ENCODE data around the gene RPS2.
A peak's percentile ranks its signal among the peaks of the same experiment; 100 is the strongest.

RPS2 gene

GRCh38 chr16:2007081-2007836, 42.6 kb upstream of the RPS2 start:
- CTCF ChIA-PET, result interaction anchor here (0.6 to 1.8 kb wide), 5 partner anchors 15 to 582 kb away, joined by 3 to 6 read pairs (median 4); no protein-coding TSS in a partner anchor
- peak overlapping the region; percentile 97; the same call in 1 of the 2 replicates for H3K27ac ChIP-seq (ENCODE audit: extremely low read depth, low read depth, low read length)
- TF ChIP-seq ZNF155 (tag by site-specific recombination; IDR thresholded peaks at IDR 0.05) (no peak), ZFHX2 (tag by site-specific recombination; conservative IDR thresholded peaks at IDR 0.05) (0 out of 2 replicates have a peak, but pooled peaks have one; percentile 9), ZIC2 (tag by site-specific recombination; IDR thresholded peaks at IDR 0.05) (0 out of 2 replicates have a peak, but pooled peaks have one; percentile 6), KLF17 (tag by site-specific recombination; IDR thresholded peaks at IDR 0.05) (no peak), PATZ1 (tag by site-specific recombination; IDR thresholded peaks at IDR 0.05) (peak; percentile 8; the same call in 1 of the 2 replicates), EGR2 (tag by site-specific recombination; IDR thresholded peaks at IDR 0.05; ENCODE audit: low read depth) (peak; percentile 38; the same call in 1 of the 2 replicates)
- no peaks in the 10 kb centered on the region for H3K9me3 ChIP-seq (ENCODE audit: control insufficient read depth, insufficient read depth, low read depth, low read length)
- peaks cover 29% of the 10 kb centered on the region for H3K4me1 ChIP-seq (ENCODE audit: control insufficient read depth, insufficient read depth, low read length)
- H3K4me3 ChIP-seq (ENCODE audit: low read depth, low read length), result peak overlapping the region; percentile 1; the same call in 1 of the 2 replicates
- POLR2A ChIA-PET, result interaction anchor here (1.0 to 2.7 kb wide), 5 partner anchors 8 to 148 kb away, joined by 3 to 17 read pairs (median 3); partner anchors contain the start of genes RPS2 and TRAF7
- H3K36me3 ChIP-seq (ENCODE audit: control insufficient read depth in 2 of 2, insufficient read depth in 1 of 2, low read length in 2 of 2), result peaks cover 0 to 42% of the 10 kb centered on the region in 2 experiments; a peak in 1 of 3 replicates

GRCh38 chr16:2006317-2006716, 41.7 kb upstream of the RPS2 start:
- no peak overlapping the region for H3K4me3 ChIP-seq (ENCODE audit: low read depth, low read length)
- CTCF ChIA-PET, result interaction anchor here (1.3 kb wide), 1 partner anchor 46 kb away, joined by 3 read pairs; no protein-coding TSS in a partner anchor
- H3K36me3 ChIP-seq (ENCODE audit: control insufficient read depth in 2 of 2, insufficient read depth in 1 of 2, low read length in 2 of 2), result peaks cover 0 to 52% of the 10 kb centered on the region in 2 experiments; a peak in 2 of 3 replicates
- POLR2A ChIA-PET, result no interaction called here
- no peaks in the 10 kb centered on the region for H3K9me3 ChIP-seq (ENCODE audit: control insufficient read depth, insufficient read depth, low read depth, low read length)
- peaks cover 29% of the 10 kb centered on the region for H3K4me1 ChIP-seq (ENCODE audit: control insufficient read depth, insufficient read depth, low read length)
- H3K27ac ChIP-seq (ENCODE audit: extremely low read depth, low read depth, low read length), result no peak overlapping the region; the same call in 1 of the 2 replicates
- TF ChIP-seq ZBTB26 (tag by site-specific recombination; optimal IDR thresholded peaks at IDR 0.05) (peak; percentile 0), ZNF404 (tag by site-specific recombination; IDR thresholded peaks at IDR 0.05) (no peak)

GRCh38 chr16:2005646-2006045, 41.0 kb upstream of the RPS2 start:
- Histone ChIP-seq H3K9me3 (ENCODE audit: control insufficient read depth, insufficient read depth, low read depth, low read length) (no peaks in the 10 kb centered on the region), H3K27ac (ENCODE audit: extremely low read depth, low read depth, low read length) (peak overlapping the region; percentile 34; the same call in 1 of the 2 replicates), H3K4me1 (ENCODE audit: control insufficient read depth, insufficient read depth, low read length) (peaks cover 28% of the 10 kb centered on the region), H3K36me3 (ENCODE audit: control insufficient read depth in 2 of 2, insufficient read depth in 1 of 2, low read length in 2 of 2) (peaks cover 0 to 58% of the 10 kb centered on the region in 2 experiments; a peak in 2 of 3 replicates), H3K4me3 (ENCODE audit: low read depth, low read length) (no peak overlapping the region)
- CTCF ChIA-PET, result interaction anchor here (0.5 to 2.8 kb wide), 4 partner anchors 19 to 1261 kb away, joined by 3 to 28 read pairs (median 4); partner anchors contain the start of gene GFER
- POLR2A ChIA-PET, result interaction anchor here (1.1 to 2.1 kb wide), 3 partner anchors 12 to 149 kb away, joined by 3 to 19 read pairs (median 7); partner anchors contain the start of gene TRAF7
- no peak for TF ChIP-seq ZNF214 (tag by site-specific recombination; IDR thresholded peaks at IDR 0.05; ENCODE audit: borderline replicate concordance)
- TF ChIP-seq ZFHX2 (tag by site-specific recombination; conservative IDR thresholded peaks at IDR 0.05), result peak; percentile 57
- TF ChIP-seq CTCF (tag by site-specific recombination; IDR thresholded peaks at IDR 0.05), result peak; percentile 85
- TF ChIP-seq ZFP41 (tag by site-specific recombination; IDR thresholded peaks at IDR 0.05; ENCODE audit: borderline replicate concordance), result no peak
- no peak for TF ChIP-seq ZNF791 (tag by site-specific recombination; IDR thresholded peaks at IDR 0.05)
- TF ChIP-seq ATF2 (tag by site-specific recombination; IDR thresholded peaks at IDR 0.05; ENCODE audit: low read depth), result no peak
- peak; percentile 93 for TF ChIP-seq ZNF394 (tag by site-specific recombination; IDR thresholded peaks at IDR 0.05; ENCODE audit: borderline replicate concordance)
- no peak for TF ChIP-seq ZNF501 (tag by site-specific recombination; IDR thresholded peaks at IDR 0.05)
- no peak for TF ChIP-seq KLF8 (tag by site-specific recombination; IDR thresholded peaks at IDR 0.05)
- TF ChIP-seq ZNF843 (tag by site-specific recombination; IDR thresholded peaks at IDR 0.05), result no peak
- no peak for TF ChIP-seq ZSCAN4 (tag by site-specific recombination; IDR thresholded peaks at IDR 0.05)
- TF ChIP-seq GLIS2 (tag by site-specific recombination; IDR thresholded peaks at IDR 0.05), result 0 out of 2 replicates have a peak, but pooled peaks have one; percentile 21
- 0 out of 2 replicates have a peak, but pooled peaks have one; percentile 25 for TF ChIP-seq EGR2 (tag by site-specific recombination; IDR thresholded peaks at IDR 0.05; ENCODE audit: low read depth)
